HEK293 (cell line): Measurements from ENCODE around the gene UBE2Q1.
A peak's percentile ranks its signal among the peaks of the same experiment; 100 is the strongest.

Source experiments
- BCL6B ChIP-seq: fragments of 450-650 bp; formaldehyde crosslinking; IDR thresholded peaks from 2 replicates; pipeline ENCODE4 v1.5.1; 2017; ENCODE audit warnings: missing biosample characterization, missing genetic modification characterization
- MYNN ChIP-seq: fragments of 450-650 bp; formaldehyde crosslinking; IDR thresholded peaks from 2 replicates; pipeline ENCODE4 v1.5.1; 2016; ENCODE audit warnings: missing biosample characterization, missing genetic modification characterization, borderline replicate concordance
- RBAK ChIP-seq: fragments of 450-650 bp; formaldehyde crosslinking; IDR thresholded peaks from 2 replicates; pipeline ENCODE4 v1.5.1; 2016; ENCODE audit warnings: missing biosample characterization, missing genetic modification characterization
- REST ChIP-seq: fragments of 450-650 bp; formaldehyde crosslinking; IDR thresholded peaks from 2 replicates; pipeline ENCODE4 v1.5.1; 2016; ENCODE audit warnings: missing biosample characterization, missing genetic modification characterization
- ZBTB10 ChIP-seq: fragments of 450-650 bp; formaldehyde crosslinking; IDR thresholded peaks from 2 replicates; pipeline ENCODE4 v1.5.1; 2016; ENCODE audit warnings: missing biosample characterization, missing genetic modification characterization
- ZBTB20 ChIP-seq: fragments of 450-650 bp; formaldehyde crosslinking; IDR thresholded peaks from 2 replicates; pipeline ENCODE4 v1.5.1; 2016; ENCODE audit warnings: missing biosample characterization, missing genetic modification characterization
- ZBTB26 ChIP-seq: fragments of 450-650 bp; formaldehyde crosslinking; optimal IDR thresholded peaks from 2 replicates; pipeline ENCODE3; 2016; ENCODE audit warnings: missing biosample characterization, mild to moderate bottlenecking, missing genetic modification characterization
- ZBTB48 ChIP-seq: fragments of 450-650 bp; formaldehyde crosslinking; IDR thresholded peaks from 2 replicates; pipeline ENCODE4 v1.5.1; 2016; ENCODE audit warnings: missing biosample characterization, missing genetic modification characterization
- ZNF140 ChIP-seq: fragments of 450-650 bp; formaldehyde crosslinking; IDR thresholded peaks from 2 replicates; pipeline ENCODE4 v1.5.1; 2016; ENCODE audit warnings: missing biosample characterization, missing genetic modification characterization
- ZNF148 ChIP-seq: fragments of 450-650 bp; formaldehyde crosslinking; IDR thresholded peaks from 2 replicates; pipeline ENCODE4 v1.5.0; 2017; ENCODE audit warnings: missing biosample characterization, missing genetic modification characterization, borderline replicate concordance
- ZNF184 ChIP-seq: fragments of 450-650 bp; IDR thresholded peaks from 2 replicates; pipeline ENCODE4 v1.5.1; 2018; ENCODE audit warnings: missing biosample characterization, mild to moderate bottlenecking, missing genetic modification characterization
- ZNF211 ChIP-seq: fragments of 450-650 bp; formaldehyde crosslinking; IDR thresholded peaks from 2 replicates; pipeline ENCODE4 v1.5.1; 2016; ENCODE audit warnings: low read depth, missing biosample characterization, missing genetic modification characterization
- ZNF266 ChIP-seq: fragments of 450-650 bp; formaldehyde crosslinking; IDR thresholded peaks from 2 replicates; pipeline ENCODE4 v1.5.1; 2016; ENCODE audit warnings: missing biosample characterization, missing genetic modification characterization, low read depth
- ZNF341 ChIP-seq: fragments of 450-650 bp; formaldehyde crosslinking; IDR thresholded peaks from 2 replicates; pipeline ENCODE4; 2016; ENCODE audit warnings: low read depth, missing biosample characterization, missing genetic modification characterization
- ZNF354C ChIP-seq: fragments of 450-650 bp; formaldehyde crosslinking; IDR thresholded peaks from 2 replicates; pipeline ENCODE4 v1.5.1; 2016; ENCODE audit warnings: missing biosample characterization, missing genetic modification characterization, low read depth, borderline replicate concordance
- ZNF561 ChIP-seq: fragments of 450-650 bp; IDR thresholded peaks from 2 replicates; pipeline ENCODE4 v1.5.1; 2018; ENCODE audit warnings: missing biosample characterization, missing genetic modification characterization, borderline replicate concordance
- ZNF580 ChIP-seq: fragments of 450-650 bp; formaldehyde crosslinking; IDR thresholded peaks from 2 replicates; pipeline ENCODE4 v1.5.1; 2016; ENCODE audit warnings: missing biosample characterization, missing genetic modification characterization
- ZNF639 ChIP-seq: fragments of 450-650 bp; formaldehyde crosslinking; IDR thresholded peaks from 2 replicates; pipeline ENCODE4 v1.5.1; 2016; ENCODE audit warnings: missing biosample characterization, missing genetic modification characterization
- ZNF677 ChIP-seq: fragments of 450-650 bp; IDR thresholded peaks from 2 replicates; pipeline ENCODE4 v1.5.0; 2018; ENCODE audit warnings: missing biosample characterization, mild to moderate bottlenecking, missing genetic modification characterization, moderate library complexity
- ZNF777 ChIP-seq: fragments of 450-650 bp; formaldehyde crosslinking; IDR thresholded peaks from 2 replicates; pipeline ENCODE4 v1.5.1; 2017; ENCODE audit warnings: missing biosample characterization, missing genetic modification characterization, borderline replicate concordance
- ZNF837 ChIP-seq: fragments of 450-650 bp; formaldehyde crosslinking; IDR thresholded peaks from 2 replicates; pipeline ENCODE4 v1.5.1; 2016; ENCODE audit warnings: missing biosample characterization, missing genetic modification characterization
- ZNF843 ChIP-seq: fragments of 450-650 bp; formaldehyde crosslinking; IDR thresholded peaks from 2 replicates; pipeline ENCODE4 v1.5.1; 2016; ENCODE audit warnings: missing biosample characterization, missing genetic modification characterization
- ZSCAN16 ChIP-seq: fragments of 450-650 bp; formaldehyde crosslinking; IDR thresholded peaks from 2 replicates; pipeline ENCODE4 v1.5.1; 2016; ENCODE audit warnings: missing biosample characterization, missing genetic modification characterization
- ZXDB ChIP-seq: fragments of 450-650 bp; formaldehyde crosslinking; IDR thresholded peaks from 2 replicates; pipeline ENCODE4 v1.5.1; 2016; ENCODE audit warnings: missing biosample characterization, missing genetic modification characterization

UBE2Q1 gene

GRCh38 chr1:154607609-154608396, 49.3 kb upstream of the UBE2Q1 start, which contains the start of gene ADAR (continued):
- TF ChIP-seq ZBTB20 (tag by site-specific recombination) (peak; percentile 65), ZSCAN16 (tag by site-specific recombination) (0 out of 2 replicates have a peak, but pooled peaks have one; percentile 27), ZNF677 (tag by site-specific recombination) (0 out of 2 replicates have a peak, but pooled peaks have one; percentile 26), REST (0 out of 2 replicates have a peak, but pooled peaks have one; percentile 13), ZXDB (tag by site-specific recombination) (peak; percentile 49; the same call in 1 of the 2 replicates), ZNF639 (no peak), ZNF580 (tag by site-specific recombination) (peak; percentile 19), ZNF843 (no peak), ZNF561 (tag by site-specific recombination) (peak; percentile 83), ZNF148 (tag by site-specific recombination) (no peak), ZNF184 (no peak; the same call in 1 of the 2 replicates), ZNF354C (tag by site-specific recombination) (no peak), ZNF777 (tag by site-specific recombination) (peak; percentile 83; the same call in 1 of the 2 replicates), ZNF211 (tag by site-specific recombination) (no peak), ZBTB10 (tag by site-specific recombination) (peak; percentile 44; the same call in 1 of the 2 replicates), ZNF341 (peak; percentile 78), ZBTB48 (tag by site-specific recombination) (0 out of 2 replicates have a peak, but pooled peaks have one; percentile 39), ZNF266 (tag by site-specific recombination) (no peak), ZNF140 (tag by site-specific recombination) (no peak), ZBTB26 (peak; percentile 68), MYNN (0 out of 2 replicates have a peak, but pooled peaks have one; percentile 16), RBAK (no peak), BCL6B (no peak), ZNF837 (tag by site-specific recombination) (0 out of 2 replicates have a peak, but pooled peaks have one; percentile 65)
